NT2/D1 (cell line): ENCODE results near the gene RBM22.

ENCODE experiments used
- DNase-seq: peaks from one replicate; pipeline ENCODE4 v3.0.0-alpha.2; 2011; ENCODE audit warnings: low read depth, low spot score
- H3K27me3 ChIP-seq: 2 replicates; pipeline ENCODE4 v1.6.0; 2011; ENCODE audit warnings: mild to moderate bottlenecking; ENCODE audit not compliant: insufficient read length, insufficient read depth
- H3K36me3 ChIP-seq: 2 replicates; pipeline ENCODE4 v1.6.1; 2011; ENCODE audit warnings: mild to moderate bottlenecking, low read length, mixed read lengths; ENCODE audit not compliant: insufficient read depth, insufficient read length
- H3K4me1 ChIP-seq: 2 replicates; pipeline ENCODE4 v1.5.1; 2011; ENCODE audit not compliant: insufficient read depth, insufficient read length
- H3K4me3 ChIP-seq: 2 replicates; pipeline ENCODE4 v1.5.1; 2011; ENCODE audit warnings: low read depth; ENCODE audit not compliant: insufficient read length
- H3K9ac ChIP-seq: 2 replicates; pipeline ENCODE4 v1.6.0; 2011; ENCODE audit warnings: low read depth; ENCODE audit not compliant: insufficient read length
- H3K9me3 ChIP-seq: 2 replicates; pipeline ENCODE4 v1.5.1; 2011; ENCODE audit warnings: mild to moderate bottlenecking, low read length; ENCODE audit not compliant: insufficient read depth
- SUZ12 ChIP-seq: IDR thresholded peaks from 2 replicates; pipeline ENCODE4 v1.6.1; 2011; ENCODE audit not compliant: insufficient read length, insufficient read depth; ENCODE audit errors: extremely low read depth
- YY1 ChIP-seq: IDR thresholded peaks from 2 replicates; pipeline ENCODE4 v1.6.1; 2011; ENCODE audit not compliant: insufficient read length, insufficient read depth
- ZNF274 ChIP-seq: IDR thresholded peaks from 2 replicates; pipeline ENCODE4 v1.6.1; 2011; ENCODE audit warnings: mild to moderate bottlenecking, low read depth, low read length

The RBM22 gene

DNA sequence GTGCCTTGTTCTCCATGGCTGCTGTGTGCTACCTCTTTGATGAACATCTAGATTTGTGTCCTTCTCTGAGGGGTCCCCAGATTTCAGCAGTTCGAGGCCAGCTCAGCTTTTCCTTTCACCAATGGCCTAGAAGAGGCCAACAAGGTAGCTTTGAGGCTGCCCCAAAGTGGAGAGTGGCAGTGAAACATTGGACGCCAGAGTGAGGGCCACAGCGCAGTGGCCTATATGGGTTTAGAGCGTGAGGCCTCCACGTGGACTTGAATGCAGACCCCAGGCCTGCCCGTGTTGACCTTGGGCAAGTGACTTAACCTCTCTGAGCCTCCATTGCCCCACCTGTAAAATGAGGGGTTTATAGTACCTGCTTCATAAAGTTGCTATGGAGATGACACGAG lies 28.0 kb downstream of the RBM22 start:
- TF ChIP-seq SUZ12: no peak
- TF ChIP-seq ZNF274: no peak
- no peak for TF ChIP-seq YY1
- peak overlapping the region; percentile 96 for H3K9ac ChIP-seq
- H3K27me3 ChIP-seq: no peaks in the 10 kb centered on the region
- peak overlapping the region; percentile 85 for H3K4me3 ChIP-seq
- H3K9me3 ChIP-seq: no peaks in the 10 kb centered on the region
- DNase-seq: no peak
- peaks cover 37% of the 10 kb centered on the region for H3K36me3 ChIP-seq
- H3K4me1 ChIP-seq: peaks cover 13% of the 10 kb centered on the region

DNA sequence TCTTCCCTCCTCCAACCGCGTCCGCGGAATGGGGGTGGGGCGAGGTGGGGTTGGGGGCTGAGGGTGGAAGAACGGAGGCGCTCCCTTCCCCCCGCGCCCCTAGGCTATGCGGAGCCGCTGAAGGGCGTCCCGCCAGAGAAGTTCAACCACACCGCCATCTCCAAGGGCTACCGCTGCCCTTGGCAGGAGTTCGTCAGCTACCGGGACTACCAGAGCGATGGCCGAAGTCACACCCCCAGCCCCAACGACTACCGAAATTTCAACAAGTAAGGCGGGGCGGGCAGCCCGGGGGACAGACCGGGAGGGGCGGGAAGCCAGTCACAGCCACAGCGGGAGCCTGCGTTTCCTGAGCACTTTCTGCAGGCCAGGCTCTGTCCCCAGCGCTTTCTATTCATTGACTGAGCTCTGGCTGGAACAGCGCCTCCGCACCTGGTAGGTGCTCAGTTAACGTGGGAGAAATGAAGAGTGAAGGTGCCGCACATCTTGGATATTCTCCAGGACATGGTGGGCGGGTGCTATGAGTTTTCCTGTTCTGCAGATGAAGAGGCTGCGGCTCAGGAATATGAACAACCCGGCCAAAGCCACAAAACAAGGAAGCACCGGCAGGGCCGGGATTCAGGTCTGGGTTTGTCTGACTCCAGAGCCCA lies 28.5 kb downstream of the RBM22 start:
- no peaks in the 10 kb centered on the region for H3K27me3 ChIP-seq
- peaks cover 32% of the 10 kb centered on the region for H3K36me3 ChIP-seq
- peaks cover 13% of the 10 kb centered on the region for H3K4me1 ChIP-seq
- H3K4me3 ChIP-seq: peak overlapping the region; percentile 85
- no peaks in the 10 kb centered on the region for H3K9me3 ChIP-seq
- no peak for DNase-seq
- peak overlapping the region; percentile 96 for H3K9ac ChIP-seq
- TF ChIP-seq ZNF274: no peak
- TF ChIP-seq YY1: no peak
- no peak for TF ChIP-seq SUZ12

DNA sequence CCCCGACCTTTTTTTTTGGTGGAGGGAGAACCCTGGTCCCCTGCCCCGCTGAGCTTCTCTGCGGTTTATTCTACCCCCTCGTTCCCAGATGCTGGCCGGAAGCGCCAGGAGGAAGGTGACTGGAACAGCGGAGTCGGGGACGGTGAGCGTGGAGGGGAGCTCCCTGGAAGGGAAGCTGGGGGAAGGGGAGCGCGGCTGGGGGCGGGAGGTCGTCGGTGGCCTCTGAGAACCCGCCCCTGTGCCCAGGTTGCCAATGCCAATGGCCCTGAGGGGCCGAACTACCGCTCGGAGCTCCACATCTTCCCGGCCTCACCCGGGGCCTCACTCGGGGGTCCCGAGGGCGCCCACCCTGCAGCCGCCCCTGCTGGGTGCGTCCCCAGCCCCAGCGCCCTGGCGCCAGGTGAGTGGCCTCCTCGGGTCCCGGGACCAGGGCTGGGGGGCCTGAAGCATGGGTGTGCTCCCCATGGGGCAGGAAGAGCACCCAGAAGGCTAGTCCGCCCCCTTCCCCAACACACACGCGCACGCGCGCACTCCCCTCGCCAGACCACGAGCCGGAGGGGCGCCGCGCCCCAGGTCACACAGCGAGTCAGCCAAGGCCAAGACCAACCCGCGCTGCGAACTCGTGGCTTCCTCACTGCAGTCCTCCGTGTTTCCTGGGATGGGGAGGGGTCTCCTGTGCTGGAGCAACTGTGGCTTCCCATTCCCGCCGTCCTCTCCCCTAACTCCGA lies 29.2 kb downstream of the RBM22 start:
- Histone ChIP-seq H3K9ac (peak overlapping the region; percentile 96), H3K9me3 (no peaks in the 10 kb centered on the region), H3K27me3 (no peaks in the 10 kb centered on the region), H3K4me1 (peaks cover 13% of the 10 kb centered on the region), H3K4me3 (peak overlapping the region; percentile 85), H3K36me3 (peaks cover 25% of the 10 kb centered on the region)
- no peak for DNase-seq
- TF ChIP-seq ZNF274 (no peak), SUZ12 (no peak), YY1 (no peak)

DNA sequence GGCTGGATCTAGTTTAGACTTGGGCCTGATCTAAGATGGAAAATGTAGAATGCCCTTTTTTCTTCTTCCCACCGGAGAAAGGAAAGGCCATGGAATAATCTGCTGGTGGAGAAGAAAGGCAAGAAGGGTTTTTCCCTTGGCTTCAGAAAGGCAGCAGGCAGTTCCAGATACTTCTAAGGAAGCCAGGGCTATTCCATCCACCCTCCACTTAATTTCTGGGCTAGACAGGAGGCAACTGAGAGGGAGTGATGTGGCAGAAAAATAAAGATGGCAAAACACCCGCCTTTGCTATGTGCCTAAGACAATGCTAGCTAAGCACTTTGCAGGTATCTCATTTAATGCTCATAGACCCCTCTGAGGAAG lies 29.9 kb downstream of the RBM22 start:
- Histone ChIP-seq H3K4me3 (peak overlapping the region; percentile 85), H3K9ac (peak overlapping the region; percentile 96)
- TF ChIP-seq ZNF274: no peak
- no peak for TF ChIP-seq YY1
- TF ChIP-seq SUZ12: no peak

DNA sequence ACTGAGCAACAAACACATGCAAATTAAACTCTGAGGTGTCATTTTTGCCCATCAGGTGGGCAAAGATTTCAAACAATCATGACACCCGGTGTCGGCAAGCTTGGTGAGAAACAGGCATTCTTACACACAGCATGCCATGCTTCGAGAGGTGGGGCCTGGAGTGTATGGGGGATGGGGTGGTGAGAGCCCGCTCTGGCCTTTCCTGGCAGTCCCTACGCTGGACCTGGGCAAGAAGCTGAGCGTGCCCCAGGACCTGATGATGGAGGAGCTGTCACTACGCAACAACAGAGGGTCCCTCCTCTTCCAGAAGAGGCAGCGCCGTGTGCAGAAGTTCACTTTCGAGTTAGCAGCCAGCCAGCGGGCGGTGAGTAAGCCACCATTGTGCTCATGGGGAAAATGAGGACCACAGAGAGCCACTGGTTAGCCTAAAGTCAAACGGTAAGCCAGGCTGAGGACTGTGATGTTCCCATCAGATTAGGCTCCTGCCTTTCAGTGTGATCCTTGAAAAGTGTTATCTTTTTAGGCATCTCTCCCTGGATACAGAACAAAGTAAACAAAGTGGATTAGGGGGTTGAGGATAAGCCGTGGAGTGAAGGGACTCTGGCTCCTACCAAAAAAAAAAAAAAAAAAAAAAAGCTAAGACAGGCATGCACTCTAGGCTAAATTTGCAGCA lies 30.5 kb downstream of the RBM22 start:
- DNase-seq: no peak
- peaks cover 16% of the 10 kb centered on the region for H3K36me3 ChIP-seq
- TF ChIP-seq YY1 (no peak), ZNF274 (no peak), SUZ12 (no peak)
- no peaks in the 10 kb centered on the region for H3K27me3 ChIP-seq
- H3K9me3 ChIP-seq: no peaks in the 10 kb centered on the region
- H3K4me1 ChIP-seq: peaks cover 13% of the 10 kb centered on the region
- no peak overlapping the region for H3K4me3 ChIP-seq
- no peak overlapping the region for H3K9ac ChIP-seq

More for the DNA sequence above, 29.9 kb downstream of the RBM22 start:
- Histone ChIP-seq H3K4me1 (peaks cover 13% of the 10 kb centered on the region), H3K9me3 (no peaks in the 10 kb centered on the region), H3K36me3 (peaks cover 21% of the 10 kb centered on the region), H3K27me3 (no peaks in the 10 kb centered on the region)
- no peak for DNase-seq

DNA sequence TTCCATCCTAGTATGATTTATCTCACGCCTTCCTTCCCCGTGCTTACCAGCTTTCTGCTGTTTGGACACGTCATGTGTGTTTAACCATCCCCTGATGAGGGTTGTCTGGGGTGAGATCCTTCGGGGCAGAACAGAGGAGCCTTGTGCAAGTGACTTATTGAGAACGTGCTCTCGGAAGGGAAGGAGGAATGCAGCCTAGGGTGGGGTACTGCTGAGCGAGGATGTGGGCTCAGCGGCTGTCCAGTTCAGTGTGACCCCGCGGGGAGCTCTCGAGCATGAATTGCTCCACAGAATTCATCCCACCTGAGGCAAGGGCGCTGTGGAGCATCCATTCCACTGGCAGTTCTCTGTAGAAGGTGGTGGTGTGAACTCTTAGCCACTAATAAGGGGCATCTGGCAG lies 35.8 kb downstream of the RBM22 start:
- peaks cover 11% of the 10 kb centered on the region for H3K36me3 ChIP-seq
- no peak for DNase-seq
- peaks cover 12% of the 10 kb centered on the region for H3K4me1 ChIP-seq
- no peak overlapping the region for H3K9ac ChIP-seq
- H3K27me3 ChIP-seq: no peaks in the 10 kb centered on the region
- H3K9me3 ChIP-seq: no peaks in the 10 kb centered on the region
- TF ChIP-seq SUZ12: no peak
- no peak for TF ChIP-seq YY1
- TF ChIP-seq ZNF274: no peak
- H3K4me3 ChIP-seq: no peak overlapping the region

DNA sequence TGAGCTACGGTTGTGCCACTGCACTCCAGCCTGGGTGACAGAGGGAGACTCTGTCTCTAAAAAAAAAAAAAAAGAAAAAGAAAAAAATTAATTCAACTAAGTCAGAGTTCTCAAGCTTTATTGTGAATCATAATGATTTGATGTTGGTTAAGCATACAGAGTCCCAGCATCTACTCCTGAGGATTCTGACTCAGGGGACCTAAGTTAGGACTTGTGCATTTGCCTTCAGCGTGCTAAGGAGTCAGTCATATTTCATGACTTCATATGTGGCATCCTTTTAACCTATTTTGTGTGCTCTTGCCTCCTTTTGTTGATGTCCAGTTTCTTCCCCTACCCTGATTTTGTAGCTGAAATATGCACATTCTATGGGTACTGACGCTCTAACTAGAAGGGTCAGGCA lies 36.9 kb downstream of the RBM22 start:
- Histone ChIP-seq H3K9ac (no peak overlapping the region), H3K27me3 (no peaks in the 10 kb centered on the region), H3K4me3 (no peak overlapping the region), H3K4me1 (peaks cover 13% of the 10 kb centered on the region), H3K36me3 (peaks cover 11% of the 10 kb centered on the region), H3K9me3 (no peaks in the 10 kb centered on the region)
- TF ChIP-seq SUZ12 (no peak), ZNF274 (no peak)
- DNase-seq: no peak
